ENCODE results near the gene OCA2.

Gene OCA2

GRCh38 chr15:28004143-28005003, 94.7 kb downstream of the OCA2 start:
- Histone ChIP-seq H2AFZ (ENCODE audit: low read length) (no peak overlapping the region), H3K27ac (ENCODE audit: low read length) (no peak overlapping the region), H3K9me3 (replicated peaks; ENCODE audit: insufficient read depth, low read length) (no peaks in the 10 kb centered on the region), H3K9me2 (replicated peaks; ENCODE audit: insufficient read depth, low read length) (no peaks in the 10 kb centered on the region), H3K9ac (ENCODE audit: low read length) (no peak overlapping the region), H3K27me3 (replicated peaks; ENCODE audit: insufficient read depth, low read length) (no peaks in the 10 kb centered on the region), H3K36me3 (replicated peaks; ENCODE audit: insufficient read depth, low read length) (no peaks in the 10 kb centered on the region), H3K4me1 (ENCODE audit: low read length) (no peaks in the 10 kb centered on the region), H3K79me2 (ENCODE audit: low read length) (no peaks in the 10 kb centered on the region), H3K4me3 (ENCODE audit: low read length) (no peak overlapping the region), H3K4me2 (ENCODE audit: low read depth, low read length) (no peak overlapping the region), H4K20me1 (ENCODE audit: insufficient read depth, low read length) (no peaks in the 10 kb centered on the region), H3F3A (ENCODE audit: insufficient read depth, low read length) (no peaks in the 10 kb centered on the region)
- TF ChIP-seq, protein P1, sequence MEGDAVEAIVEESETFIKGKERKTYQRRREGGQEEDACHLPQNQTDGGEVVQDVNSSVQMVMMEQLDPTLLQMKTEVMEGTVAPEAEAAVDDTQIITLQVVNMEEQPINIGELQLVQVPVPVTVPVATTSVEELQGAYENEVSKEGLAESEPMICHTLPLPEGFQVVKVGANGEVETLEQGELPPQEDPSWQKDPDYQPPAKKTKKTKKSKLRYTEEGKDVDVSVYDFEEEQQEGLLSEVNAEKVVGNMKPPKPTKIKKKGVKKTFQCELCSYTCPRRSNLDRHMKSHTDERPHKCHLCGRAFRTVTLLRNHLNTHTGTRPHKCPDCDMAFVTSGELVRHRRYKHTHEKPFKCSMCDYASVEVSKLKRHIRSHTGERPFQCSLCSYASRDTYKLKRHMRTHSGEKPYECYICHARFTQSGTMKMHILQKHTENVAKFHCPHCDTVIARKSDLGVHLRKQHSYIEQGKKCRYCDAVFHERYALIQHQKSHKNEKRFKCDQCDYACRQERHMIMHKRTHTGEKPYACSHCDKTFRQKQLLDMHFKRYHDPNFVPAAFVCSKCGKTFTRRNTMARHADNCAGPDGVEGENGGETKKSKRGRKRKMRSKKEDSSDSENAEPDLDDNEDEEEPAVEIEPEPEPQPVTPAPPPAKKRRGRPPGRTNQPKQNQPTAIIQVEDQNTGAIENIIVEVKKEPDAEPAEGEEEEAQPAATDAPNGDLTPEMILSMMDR (IDR thresholded peaks at IDR 0.05; ENCODE audit: low read length), result no peak
- no peak for TF ChIP-seq EZH2 (optimal IDR thresholded peaks at IDR 0.05; ENCODE audit: low read depth, low read length)
- no peak for TF ChIP-seq EZH2phosphoT487 (IDR thresholded peaks at IDR 0.05; ENCODE audit: low read length)
- no peak for DNase-seq

DNA sequence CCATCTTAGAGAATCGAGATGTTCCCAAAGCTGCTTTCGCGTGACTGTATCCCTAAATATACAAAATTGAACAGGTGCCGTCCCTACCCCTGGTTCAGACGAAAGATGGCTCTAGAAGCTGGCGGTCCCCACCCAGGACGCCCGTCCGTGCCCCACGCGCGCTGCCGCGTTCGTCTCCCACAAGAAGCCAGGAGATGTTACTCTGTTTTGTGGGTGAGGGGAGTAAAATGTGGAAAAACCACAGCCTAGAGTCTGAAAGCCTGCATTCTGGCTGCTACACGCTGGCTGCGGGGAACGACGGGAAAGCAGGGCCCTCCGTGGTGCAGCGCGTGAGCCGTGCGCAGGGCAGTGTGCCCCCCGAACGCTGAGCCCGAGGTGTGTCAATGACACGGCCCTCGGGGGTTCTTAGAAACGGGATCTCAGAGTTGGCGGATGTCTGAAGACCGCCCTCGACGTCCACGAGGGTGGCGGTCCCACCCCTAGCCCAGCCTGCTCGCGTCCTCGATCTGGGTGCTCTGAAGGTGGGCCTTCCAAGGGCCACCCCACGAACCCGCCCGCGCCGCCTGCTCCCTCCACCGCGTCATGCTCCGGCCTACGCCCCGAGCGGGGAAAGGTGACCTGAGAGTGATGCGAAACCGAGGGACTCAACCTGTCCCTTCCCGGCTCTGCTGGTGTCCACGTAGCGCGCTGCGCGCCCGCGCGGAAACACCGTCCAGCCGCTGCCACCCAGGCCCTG, 95.6 kb downstream of the OCA2 start:
- Histone ChIP-seq H3K9me2 (replicated peaks; ENCODE audit: insufficient read depth, low read length) (no peaks in the 10 kb centered on the region), H3K36me3 (replicated peaks; ENCODE audit: insufficient read depth, low read length) (no peaks in the 10 kb centered on the region), H3K4me1 (ENCODE audit: low read length) (no peaks in the 10 kb centered on the region), H3K27me3 (replicated peaks; ENCODE audit: insufficient read depth, low read length) (no peaks in the 10 kb centered on the region), H3K4me2 (ENCODE audit: low read depth, low read length) (no peak overlapping the region), H3K9ac (ENCODE audit: low read length) (no peak overlapping the region), H3F3A (ENCODE audit: insufficient read depth, low read length) (no peaks in the 10 kb centered on the region), H3K9me3 (replicated peaks; ENCODE audit: insufficient read depth, low read length) (no peaks in the 10 kb centered on the region), H3K4me3 (ENCODE audit: low read length) (no peak overlapping the region), H2AFZ (ENCODE audit: low read length) (no peak overlapping the region), H4K20me1 (ENCODE audit: insufficient read depth, low read length) (no peaks in the 10 kb centered on the region), H3K27ac (ENCODE audit: low read length) (no peak overlapping the region), H3K79me2 (ENCODE audit: low read length) (no peaks in the 10 kb centered on the region)
- no peak for TF ChIP-seq EZH2 (optimal IDR thresholded peaks at IDR 0.05; ENCODE audit: low read depth, low read length)
- TF ChIP-seq, protein P1 (IDR thresholded peaks at IDR 0.05; ENCODE audit: low read length), result no peak
- no peak for DNase-seq

DNA sequence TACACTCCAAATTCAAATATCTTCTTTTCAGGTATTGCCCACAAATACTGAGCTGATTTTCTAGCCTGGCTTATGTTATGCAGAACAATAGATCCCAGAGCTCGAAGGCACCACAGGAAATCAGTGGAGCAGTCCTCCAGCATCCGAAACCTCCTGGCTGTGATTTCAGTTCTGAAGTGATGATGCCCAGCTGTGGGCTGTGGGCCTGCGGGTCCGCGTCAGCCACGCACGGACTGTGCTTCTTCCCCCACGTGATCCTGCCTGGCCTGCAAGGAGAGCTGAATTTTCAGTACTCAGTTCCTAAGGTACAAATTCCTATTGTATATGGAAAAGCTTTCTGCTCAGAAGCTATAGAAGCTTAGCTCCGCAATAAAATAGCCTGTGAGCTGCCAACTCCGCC, 96.2 kb downstream of the OCA2 start:
- Histone ChIP-seq H3K4me3 (ENCODE audit: low read length) (no peak overlapping the region), H3K9me2 (replicated peaks; ENCODE audit: insufficient read depth, low read length) (no peaks in the 10 kb centered on the region), H3K9ac (ENCODE audit: low read length) (no peak overlapping the region), H2AFZ (ENCODE audit: low read length) (no peak overlapping the region), H3K9me3 (replicated peaks; ENCODE audit: insufficient read depth, low read length) (no peaks in the 10 kb centered on the region), H3K4me2 (ENCODE audit: low read depth, low read length) (no peak overlapping the region), H3K27ac (ENCODE audit: low read length) (no peak overlapping the region), H3F3A (ENCODE audit: insufficient read depth, low read length) (no peaks in the 10 kb centered on the region), H4K20me1 (ENCODE audit: insufficient read depth, low read length) (no peaks in the 10 kb centered on the region), H3K4me1 (ENCODE audit: low read length) (no peaks in the 10 kb centered on the region), H3K27me3 (replicated peaks; ENCODE audit: insufficient read depth, low read length) (no peaks in the 10 kb centered on the region), H3K79me2 (ENCODE audit: low read length) (no peaks in the 10 kb centered on the region), H3K36me3 (replicated peaks; ENCODE audit: insufficient read depth, low read length) (no peaks in the 10 kb centered on the region)
- no peak for DNase-seq
- TF ChIP-seq EZH2 (optimal IDR thresholded peaks at IDR 0.05; ENCODE audit: low read depth, low read length), result no peak
- TF ChIP-seq, protein P1 (IDR thresholded peaks at IDR 0.05; ENCODE audit: low read length), result no peak
- no peak for TF ChIP-seq EZH2phosphoT487 (IDR thresholded peaks at IDR 0.05; ENCODE audit: low read length)
